Tongue (tissue), 2 donors: ENCODE data around the gene ZNF668. TPM values are rescaled to one million over a fixed set of nuclear protein-coding genes. Genes with fewer than 3 reads are reported as not detected.
A peak's percentile ranks its signal among the peaks of the same experiment; 100 is the strongest.

Source experiments
- DNase-seq: peaks from one replicate; pipeline ENCODE4 v3.0.0-alpha.2; 2015
- total RNA-seq: library from RNA; depleted of rRNA; stranded (reverse); fragments of >200 nt; gene quantifications from one replicate; pipeline ENCODE4 v1.2.3, GENCODE V29; 2014

The ZNF668 gene
- total RNA-seq: 5.0 TPM

DNA sequence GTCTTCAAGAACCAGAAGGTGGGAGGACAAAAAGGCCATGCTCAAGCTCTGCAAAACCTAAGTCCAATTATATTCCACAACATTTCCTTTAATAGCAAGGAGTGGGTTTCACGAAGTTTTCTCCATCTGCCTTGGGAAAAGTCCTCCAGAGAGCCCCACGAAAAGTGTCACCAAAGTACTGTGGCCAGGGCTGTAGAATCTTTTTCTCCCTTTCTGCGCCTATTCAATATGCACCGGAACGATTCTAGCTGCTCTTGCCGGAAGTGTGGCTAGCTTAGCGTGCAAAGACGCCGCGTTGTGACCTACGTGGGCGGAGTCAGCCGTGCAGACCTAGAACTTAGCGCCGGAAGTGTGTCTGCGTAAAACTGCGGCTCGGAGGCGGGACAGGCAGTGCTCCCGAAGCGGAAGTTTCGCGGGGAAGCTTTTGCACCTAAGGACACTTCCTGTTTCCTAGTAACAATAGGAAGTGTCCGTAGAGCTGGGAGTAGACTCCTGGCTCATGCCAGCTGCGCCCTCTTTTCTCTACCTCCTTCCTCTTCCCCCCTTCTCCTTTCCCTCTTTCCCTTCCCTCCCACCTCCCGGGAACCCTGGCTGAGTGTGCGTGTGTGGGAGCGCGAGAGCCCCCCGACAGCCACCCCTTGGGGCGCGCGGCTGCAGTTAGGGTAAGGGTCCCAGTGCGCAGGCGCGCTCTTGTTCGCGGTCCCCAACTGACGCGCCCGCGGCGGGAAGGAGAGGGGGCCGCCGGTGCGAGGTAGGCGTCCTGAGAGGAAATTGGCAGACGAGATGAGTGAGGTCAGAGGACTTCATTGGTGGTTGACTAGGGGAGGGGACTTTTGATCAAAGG lies at the start of gene ZNF668, which contains the start of gene ZNF646:
Gene ZNF668, minus strand, starts transcription at position 271 of the 844 bp plus-strand sequence. CDS start 9,781 bp downstream, outside the sequence.
Gene ZNF646, plus strand, starts transcription at position 453 of the 844 bp plus-strand sequence. CDS start 1,903 bp downstream, outside the sequence.
- peak; percentile 100 for DNase-seq

DNA sequence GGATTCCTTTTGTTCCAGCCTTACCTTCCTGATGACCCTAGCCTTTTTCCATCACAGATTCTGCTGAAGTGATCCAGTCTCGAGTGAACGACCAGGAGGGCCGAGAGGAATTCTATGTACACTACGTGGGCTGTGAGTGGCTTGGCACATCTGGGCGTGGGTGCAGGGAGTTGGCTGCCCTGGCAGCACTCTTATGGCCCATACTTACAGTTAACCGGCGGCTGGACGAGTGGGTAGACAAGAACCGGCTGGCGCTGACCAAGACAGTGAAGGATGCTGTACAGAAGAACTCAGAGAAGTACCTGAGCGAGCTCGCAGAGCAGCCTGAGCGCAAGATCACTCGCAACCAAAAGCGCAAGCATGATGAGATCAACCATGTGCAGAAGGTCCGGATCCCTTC lies 46.1 kb upstream of the ZNF668 start:
- DNase-seq: no peak

DNA sequence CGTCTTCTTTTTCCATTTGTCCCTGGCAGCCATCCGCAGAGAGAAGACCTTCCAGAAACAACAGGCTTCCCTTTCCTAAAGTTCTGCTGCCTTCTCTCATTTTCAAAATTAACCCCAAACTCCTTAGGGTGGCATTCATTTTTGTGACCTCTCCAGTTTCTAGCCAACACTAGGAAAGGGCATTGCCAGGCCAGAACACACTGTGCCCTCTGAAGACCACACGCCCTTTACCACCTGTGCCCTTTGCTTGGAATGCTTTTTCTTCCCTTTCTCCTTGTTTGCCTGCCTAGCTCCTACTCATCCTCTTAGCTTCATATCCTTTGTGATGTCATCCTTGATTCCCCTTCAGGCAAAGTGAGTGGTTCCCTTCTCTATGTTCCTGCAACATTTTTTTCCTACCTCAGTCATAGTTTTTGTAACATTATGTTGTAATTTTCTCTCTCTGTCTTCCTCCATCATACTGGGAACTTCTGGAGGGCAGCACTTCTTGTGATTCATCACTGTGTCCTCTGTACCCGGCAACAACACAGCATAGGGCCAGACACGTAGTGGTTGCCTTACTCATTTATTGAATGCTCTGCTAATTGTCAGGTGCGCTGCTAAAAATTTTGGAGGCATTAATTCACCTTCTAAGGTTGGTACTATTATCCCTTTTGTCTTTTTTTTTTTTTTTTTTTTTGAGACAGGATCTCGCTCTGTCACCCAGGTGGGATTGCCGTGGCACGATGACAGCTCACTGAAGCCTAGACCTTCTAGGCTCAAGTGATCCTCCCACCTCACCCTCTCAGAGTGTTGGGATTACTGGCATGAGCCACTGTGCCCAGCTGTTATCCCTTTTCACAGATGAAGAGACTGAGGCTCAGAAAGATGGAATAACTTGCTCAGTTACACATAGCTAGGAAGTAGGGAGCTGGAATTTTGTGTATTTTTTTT lies 44.4 kb upstream of the ZNF668 start:
- no peak for DNase-seq

- peak; percentile 100 for DNase-seq
Observed at GRCh38 chr16:31117384-31118222, 43.6 kb upstream of the ZNF668 start, which contains the start of gene KAT8. Gene KAT8, plus strand, starts transcription at chr16:31117664. Its CDS starts 18 bp downstream, at chr16:31117682.

DNA sequence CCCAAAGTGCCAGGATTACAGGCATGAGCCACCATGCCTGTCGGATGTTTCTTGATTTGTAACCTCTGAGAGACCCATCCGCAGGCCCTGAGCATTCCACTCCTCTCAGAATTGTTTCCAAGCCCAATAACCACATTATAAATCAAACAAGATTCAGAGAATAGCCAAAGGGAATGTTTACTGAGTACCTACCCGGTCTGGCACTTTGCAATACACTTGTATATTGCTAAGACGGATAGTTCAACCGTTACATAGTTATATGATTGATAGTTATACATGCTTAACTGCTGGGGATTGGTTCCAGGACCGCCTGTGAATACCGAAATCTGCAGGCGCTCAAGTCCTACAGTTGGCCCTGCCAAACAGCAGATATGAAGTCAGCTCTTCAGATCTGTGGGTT lies 40.4 kb upstream of the ZNF668 start:
- no peak for DNase-seq

DNA sequence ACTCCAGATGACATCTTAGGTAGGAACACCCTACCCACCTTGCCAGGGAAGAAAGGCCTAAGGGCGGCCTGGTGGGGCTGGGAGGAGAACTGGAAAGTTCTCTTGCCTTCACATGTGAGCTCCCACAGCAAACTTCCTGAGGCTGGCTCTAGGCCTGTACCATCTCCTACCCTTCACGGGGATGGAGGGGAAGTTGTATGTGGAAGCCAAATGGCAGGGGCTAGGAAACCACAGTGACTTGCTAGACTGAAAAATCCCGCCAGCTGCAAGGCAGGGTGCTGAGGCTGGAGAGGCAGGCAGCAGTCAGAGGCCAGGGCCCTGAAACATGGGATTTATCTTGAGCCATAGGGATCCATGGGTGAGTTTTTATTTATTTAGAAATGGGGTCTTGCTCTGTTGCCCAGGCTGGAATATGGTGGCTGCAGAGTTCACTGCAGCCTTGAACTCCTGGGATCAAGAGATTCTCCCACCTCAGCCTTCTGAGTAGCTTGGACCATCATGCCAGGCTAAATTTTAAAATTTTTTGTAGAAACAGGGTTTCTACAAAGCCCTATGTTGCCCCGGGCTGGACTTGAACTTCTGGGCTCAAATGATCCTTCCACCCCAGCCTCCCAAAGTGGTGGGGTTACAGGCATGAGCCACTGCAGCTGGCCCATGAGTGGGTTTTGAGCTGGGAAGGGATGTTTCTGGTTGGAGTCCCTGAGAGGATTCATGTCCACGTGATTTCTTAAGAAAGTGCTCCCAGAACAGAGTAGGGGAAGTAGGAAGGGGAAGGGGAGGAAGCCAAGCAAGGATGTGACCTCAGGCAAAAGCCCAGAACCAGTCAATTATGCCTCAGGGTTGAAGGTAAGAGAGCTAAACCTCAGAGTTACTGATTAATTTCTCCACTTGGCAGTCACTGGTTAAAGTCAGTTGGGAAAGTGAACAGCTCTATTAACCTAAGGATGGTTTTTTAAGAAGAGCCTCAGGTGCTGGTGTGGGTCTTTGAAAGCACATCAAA lies 39.4 kb upstream of the ZNF668 start:
- DNase-seq: no peak

- DNase-seq: no peak
Observed at GRCh38 chr16:31112711-31113110, 38.7 kb upstream of the ZNF668 start.

- no peak for DNase-seq
Observed at GRCh38 chr16:31111881-31112466, 37.9 kb upstream of the ZNF668 start.

DNA sequence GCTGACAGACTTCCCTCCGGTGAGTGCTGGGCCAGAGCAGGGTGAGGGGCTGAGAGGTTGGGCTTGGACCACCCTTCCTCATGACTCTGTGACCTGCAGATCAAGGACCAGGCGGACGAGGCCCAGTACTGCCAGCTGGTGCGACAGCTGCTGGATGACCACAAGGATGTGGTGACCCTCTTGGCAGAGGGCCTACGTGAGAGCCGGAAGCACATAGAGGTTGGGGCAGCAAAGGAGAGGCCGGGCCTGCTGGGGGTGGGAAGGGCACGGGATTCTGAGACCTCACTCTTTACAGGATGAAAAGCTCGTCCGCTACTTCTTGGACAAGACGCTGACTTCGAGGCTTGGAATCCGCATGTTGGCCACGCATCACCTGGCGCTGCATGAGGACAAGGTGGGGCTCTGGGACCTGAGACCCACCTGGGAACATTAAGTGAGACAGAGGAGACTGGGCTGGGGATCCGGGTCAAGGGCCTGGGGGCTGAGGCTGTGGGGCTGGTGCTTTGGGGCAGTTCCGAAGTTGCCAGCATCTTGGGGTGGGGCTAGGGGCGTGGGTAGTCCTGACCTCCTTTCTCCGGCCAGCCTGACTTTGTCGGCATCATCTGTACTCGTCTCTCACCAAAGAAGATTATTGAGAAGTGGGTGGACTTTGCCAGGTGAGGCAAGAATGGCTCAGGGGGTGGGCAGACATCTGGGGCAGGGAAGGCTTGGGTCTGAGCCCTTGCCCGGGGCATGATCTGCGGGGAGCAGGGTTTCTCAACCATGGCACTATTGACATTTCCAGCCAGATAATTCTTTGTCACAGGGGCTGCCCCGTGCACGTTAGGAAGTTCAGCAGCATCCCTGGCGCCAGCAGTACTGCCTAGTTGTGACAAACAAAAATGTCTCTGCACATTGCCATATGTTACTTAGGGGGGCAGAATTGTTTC lies 36.3 kb upstream of the ZNF668 start:
- no peak for DNase-seq

DNA sequence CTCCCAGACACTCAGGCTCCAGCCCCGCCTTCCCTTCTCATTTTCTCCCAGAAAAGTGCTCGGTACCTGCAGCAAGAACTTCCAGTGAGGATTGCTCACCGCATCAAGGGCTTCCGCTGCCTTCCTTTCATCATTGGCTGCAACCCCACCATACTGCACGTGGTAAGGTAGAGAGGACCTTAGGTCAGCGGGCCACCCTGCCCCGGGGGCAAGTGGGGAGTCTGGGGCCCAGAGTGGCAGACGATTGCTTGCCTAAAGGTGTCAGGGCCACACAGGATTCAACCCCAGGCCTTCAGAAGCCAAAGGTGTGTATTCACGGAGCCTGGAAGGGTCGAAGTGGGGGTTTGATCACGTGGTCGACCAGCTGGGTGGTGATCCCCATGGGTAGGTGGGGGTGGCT lies 35.6 kb upstream of the ZNF668 start:
- DNase-seq: no peak

DNA sequence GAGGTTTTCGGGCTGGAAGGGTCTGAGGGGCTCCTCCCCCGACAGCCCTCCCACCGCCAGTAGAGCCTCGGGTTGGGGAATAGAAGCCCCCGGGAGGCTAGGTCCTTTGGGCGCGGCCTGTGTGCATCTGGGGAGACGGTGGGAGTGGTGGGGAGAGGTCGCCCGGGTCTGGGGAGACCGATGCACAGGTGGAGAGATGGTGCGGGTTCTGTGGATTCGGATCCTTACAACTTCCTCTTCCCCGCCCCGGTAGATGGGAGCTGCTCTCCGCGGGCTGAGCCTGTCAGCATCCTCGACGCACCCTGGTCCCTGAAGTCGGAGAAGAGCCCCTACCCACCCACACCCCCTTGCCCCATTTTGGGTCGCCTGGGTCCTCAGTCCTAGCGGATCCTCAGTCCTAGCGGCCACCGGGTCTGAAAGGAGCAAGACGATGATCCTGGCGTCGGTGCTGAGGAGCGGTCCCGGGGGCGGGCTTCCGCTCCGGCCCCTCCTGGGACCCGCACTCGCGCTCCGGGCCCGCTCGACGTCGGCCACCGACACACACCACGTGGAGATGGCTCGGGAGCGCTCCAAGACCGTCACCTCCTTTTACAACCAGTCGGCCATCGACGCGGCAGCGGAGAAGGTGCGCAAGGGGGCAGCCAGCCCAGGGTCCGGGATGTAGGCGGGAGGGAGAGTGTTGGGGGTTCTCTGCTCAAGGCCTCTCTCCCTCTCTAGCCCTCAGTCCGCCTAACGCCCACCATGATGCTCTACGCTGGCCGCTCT lies 34.9 kb upstream of the ZNF668 start:
- DNase-seq: no peak

GRCh38 chr16:31108035-31108793 lies 34.2 kb upstream of the ZNF668 start, which contains the start of gene BCKDK:
Gene BCKDK, plus strand, starts transcription at chr16:31108386. Its CDS starts 838 bp downstream, at chr16:31109224.
- DNase-seq: peak; percentile 87

- DNase-seq: no peak
Observed at GRCh38 chr16:31107465-31107867, 33.4 kb upstream of the ZNF668 start.

GRCh38 chr16:31106509-31107464 lies 32.7 kb upstream of the ZNF668 start:
- no peak for DNase-seq

DNA sequence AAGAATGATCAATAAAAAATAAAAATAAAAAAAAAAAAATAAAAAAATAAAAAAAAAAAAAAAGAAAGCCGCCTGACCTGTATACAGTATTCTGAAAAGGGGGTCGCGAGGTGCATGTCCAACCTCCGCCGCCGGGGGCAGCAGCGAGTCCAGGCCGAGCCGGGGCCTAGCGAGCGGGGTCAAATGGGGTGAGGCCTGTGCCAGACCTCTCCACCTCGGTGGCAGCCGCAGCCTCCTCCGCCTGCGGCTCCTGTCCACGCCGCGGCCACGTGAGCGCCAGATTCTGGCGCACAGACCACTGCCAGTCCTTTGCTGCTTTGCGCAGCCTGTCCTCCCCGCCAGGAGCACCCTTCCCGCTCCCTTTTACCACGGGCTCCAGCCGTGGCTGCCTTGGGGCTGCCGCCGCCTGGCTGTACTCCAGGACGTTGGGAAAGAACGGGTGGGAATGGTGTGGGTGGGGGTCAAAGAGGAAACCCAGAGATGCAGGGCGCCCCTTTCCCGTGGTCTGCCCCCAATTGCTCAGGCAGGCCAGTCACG lies 31.7 kb upstream of the ZNF668 start:
- peak; percentile 78 for DNase-seq
